Spleen (tissue), 7 donors: ENCODE measurements around the gene MCTP1.

Source experiments
- CTCF ChIP-seq, 11 experiments: fragments of 200-600 bp in 7 of 11; fragments of 450-650 bp in 4 of 11; sonication (generic) in 4 of 11; IDR thresholded peaks in 8 of 11; conservative IDR thresholded peaks in 3 of 11; 1 replicate in 7 of 11; 2 replicates in 4 of 11; pipeline versions ENCODE4 v1.4.0 to v1.8.0; 2016 to 2021; ENCODE audit warnings: antibody characterized with exemption in 11 of 11, inconsistent platforms in 4 of 11, mild to moderate bottlenecking in 1 of 11
- POLR2A ChIP-seq, 3 donors: fragments of 450-650 bp; IDR thresholded peaks; one replicate each; pipeline ENCODE4 v1.5.1; 2017; ENCODE audit warnings: antibody characterized with exemption in 3 of 3, mild to moderate bottlenecking in 1 of 3
- POLR2AphosphoS5 ChIP-seq, 3 donors: sonication (generic); formaldehyde crosslinking; IDR thresholded peaks; one replicate each; pipeline ENCODE4 v1.5.1; 2017; ENCODE audit warnings: antibody characterized with exemption in 3 of 3
- donor health status: DM: no; HTN: no; CAD: no; lungs with moderate emphysema.
- donor health status: DM: no; HTN: no; CAD: no.
- donor health status: DM: no; HTN: no; CAD: no.

GRCh38 chr5:94667937-94668336 is 617.0 kb downstream of the MCTP1 start:
- TF ChIP-seq CTCF (IDR thresholded peaks at IDR 0.05 in 8 of 11, conservative IDR thresholded peaks at IDR 0.05 in 3 of 11): no peak
- TF ChIP-seq POLR2A (IDR thresholded peaks at IDR 0.05): no peak
- TF ChIP-seq POLR2AphosphoS5 (IDR thresholded peaks at IDR 0.05): no peak
